ENCODE results near the gene CLSTN1. TPM values are rescaled to one million over a fixed set of nuclear protein-coding genes. Genes with fewer than 3 reads are reported as not detected.

The CLSTN1 gene
- total and polyA plus RNA-seq, 2 of the 13 experiments (the other 11 are each of a cell fraction or from before 2014, with no cell fraction given), result 19.7 to 29.8 TPM

- TF ChIP-seq ZNF747 (CRISPR knock-in tag; IDR thresholded peaks at IDR 0.05; ENCODE audit: borderline replicate concordance) (no peak), GLI4 (CRISPR knock-in tag; IDR thresholded peaks at IDR 0.05; ENCODE audit: borderline replicate concordance) (no peak), MLLT10 (CRISPR knock-in tag; IDR thresholded peaks at IDR 0.05) (no peak), ZKSCAN5 (CRISPR knock-in tag; IDR thresholded peaks at IDR 0.05) (no peak), ZNF574 (CRISPR knock-in tag; IDR thresholded peaks at IDR 0.05) (peak; percentile 25; the same call in 1 of the 2 replicates), KDM2A (CRISPR knock-in tag; IDR thresholded peaks at IDR 0.05; ENCODE audit: borderline replicate concordance, low read depth) (peak; percentile 50; the same call in 1 of the 2 replicates), TGIF2 (CRISPR knock-in tag; IDR thresholded peaks at IDR 0.05) (no peak), MZF1 (CRISPR knock-in tag; IDR thresholded peaks at IDR 0.05; ENCODE audit: borderline replicate concordance) (0 out of 2 replicates have a peak, but pooled peaks have one; percentile 27), POGZ (CRISPR knock-in tag; IDR thresholded peaks at IDR 0.05) (peak; percentile 9; the same call in 1 of the 2 replicates), ZSCAN31 (CRISPR knock-in tag; IDR thresholded peaks at IDR 0.05; ENCODE audit: low read depth) (no peak), RBFOX2 (IDR thresholded peaks at IDR 0.05; ENCODE audit: low read depth, low read length) (peak; percentile 55), HNRNPLL (IDR thresholded peaks at IDR 0.05; ENCODE audit: low read depth, low read length, poor library complexity, severe bottlenecking) (peak; percentile 9), ZNF782 (CRISPR knock-in tag; IDR thresholded peaks at IDR 0.05; ENCODE audit: borderline replicate concordance) (0 out of 2 replicates have a peak, but pooled peaks have one; percentile 41), ZNF180 (CRISPR knock-in tag; IDR thresholded peaks at IDR 0.05; ENCODE audit: borderline replicate concordance, low read depth) (no peak), PHF8 (CRISPR knock-in tag; IDR thresholded peaks at IDR 0.05) (peak; percentile 62; the same call in 1 of the 2 replicates), HES4 (CRISPR knock-in tag; IDR thresholded peaks at IDR 0.05; ENCODE audit: borderline replicate concordance) (peak; percentile 22; the same call in 1 of the 2 replicates), ZNF709 (CRISPR knock-in tag; IDR thresholded peaks at IDR 0.05) (no peak), ZNF850 (CRISPR knock-in tag; conservative IDR thresholded peaks at IDR 0.05) (no peak), ZFP36 (IDR thresholded peaks at IDR 0.05; ENCODE audit: borderline replicate concordance, low read depth, low read length, partially characterized antibody) (no peak), CCDC6 (CRISPR knock-in tag; IDR thresholded peaks at IDR 0.05) (no peak), ZNF354B (CRISPR knock-in tag; IDR thresholded peaks at IDR 0.05) (no peak), ZEB1 (IDR thresholded peaks at IDR 0.05; ENCODE audit: insufficient replicate concordance, low read depth) (no peak), HMGA1 (CRISPR knock-in tag; conservative IDR thresholded peaks at IDR 0.05) (no peak), ZNF512 (CRISPR knock-in tag; IDR thresholded peaks at IDR 0.05) (no peak), NR2C2 (CRISPR knock-in tag; IDR thresholded peaks at IDR 0.05; ENCODE audit: borderline replicate concordance) (peak; percentile 28; the same call in 1 of the 2 replicates), ZNF607 (CRISPR knock-in tag; IDR thresholded peaks at IDR 0.05; ENCODE audit: borderline replicate concordance) (no peak), AGO2 (optimal IDR thresholded peaks at IDR 0.05; ENCODE audit: low read depth, low read length) (no peak)
These were observed 136.5 kb downstream of the CLSTN1 start (continued) for GRCh38 chr1:9687120-9687873.

Data from HepG2 (cell line).